Measurements from ENCODE around the gene AMOTL2. TPM values are rescaled to one million over a fixed set of nuclear protein-coding genes. Genes with fewer than 3 reads are reported as not detected.

Gene AMOTL2
- total RNA-seq, 1 experiment from 2014 or later = 146 TPM

DNA sequence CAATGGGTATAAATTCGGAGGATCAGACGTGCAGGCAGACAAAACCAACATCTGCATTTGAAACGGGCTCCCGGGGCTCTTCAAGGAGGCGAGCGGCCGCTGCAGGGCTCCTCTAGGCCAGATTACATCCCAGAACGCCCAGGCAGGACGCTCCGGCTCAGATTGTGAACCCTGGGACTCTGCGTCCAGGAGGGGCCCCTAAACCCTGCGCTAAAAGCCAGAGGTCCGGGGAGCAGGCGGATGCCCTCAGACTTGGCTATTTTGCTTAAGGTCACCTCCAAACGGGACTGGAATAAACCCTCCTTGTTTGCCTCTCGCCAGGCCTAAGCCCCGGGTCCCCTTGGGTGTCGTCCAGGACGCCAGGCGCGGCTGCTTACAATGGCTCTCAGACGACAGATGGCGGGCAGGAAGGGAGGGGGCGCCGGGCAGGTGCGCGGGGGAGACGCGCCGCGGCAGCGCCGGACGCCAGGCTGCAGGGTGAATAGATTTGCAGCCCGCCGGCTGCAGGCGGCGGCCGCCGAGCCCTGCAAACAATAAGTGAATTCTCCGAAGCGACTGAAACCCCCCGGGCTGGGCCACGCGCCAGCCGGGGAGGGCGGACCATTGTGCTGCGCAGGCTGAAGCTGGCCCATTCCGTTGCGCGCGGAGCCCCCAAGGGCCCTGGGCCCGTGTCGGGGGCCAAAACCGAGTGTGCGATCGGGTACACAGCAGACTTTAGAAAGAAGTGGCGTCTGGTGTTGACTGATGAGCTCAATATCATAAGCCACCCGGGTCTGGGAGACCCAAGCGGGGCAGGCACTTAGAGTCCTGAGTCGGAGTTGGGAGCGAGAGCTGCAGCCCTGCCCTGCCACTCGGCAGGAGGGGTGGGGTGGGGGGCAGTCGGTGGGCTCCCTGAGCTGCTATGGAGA lies 32.3 kb upstream of the AMOTL2 start:
- in situ Hi-C loops (cut with HindIII; ENCODE audit: low pct_unique_long_range_greater_than_20kb, low sequenced_read_pairs) (no loop called here), intact Hi-C loops (cut with micrococcal nuclease; ENCODE audit: unreplicated experiment) (no loop called here)
- DNase-seq (ENCODE audit: low read depth, low spot score) (no peak), ATAC-seq (peak; percentile 47; the same call in 1 of the 2 replicates)
- Histone ChIP-seq H3K36me3 (ENCODE audit: control insufficient read depth, insufficient read depth, low read length) (no peaks in the 10 kb centered on the region), H3K9me3 (ENCODE audit: control insufficient read depth, insufficient read depth, low read depth, low read length) (peaks cover 6% of the 10 kb centered on the region; the same call in 1 of the 2 replicates), H3K4me1 (ENCODE audit: control insufficient read depth, insufficient read depth, low read length) (no peaks in the 10 kb centered on the region), H3K4me3 (ENCODE audit: low read depth in 2 of 2, low read length in 2 of 2) (no peak overlapping the region), H3K27ac (ENCODE audit: low read length) (no peak overlapping the region), H3K27me3 (ENCODE audit: control insufficient read depth, insufficient read depth, low read length) (no peaks in the 10 kb centered on the region; the same call in 1 of the 2 replicates)
- CTCF ChIA-PET = no interaction called here
- POLR2A ChIA-PET = no interaction called here
- TF ChIP-seq, protein P1, sequence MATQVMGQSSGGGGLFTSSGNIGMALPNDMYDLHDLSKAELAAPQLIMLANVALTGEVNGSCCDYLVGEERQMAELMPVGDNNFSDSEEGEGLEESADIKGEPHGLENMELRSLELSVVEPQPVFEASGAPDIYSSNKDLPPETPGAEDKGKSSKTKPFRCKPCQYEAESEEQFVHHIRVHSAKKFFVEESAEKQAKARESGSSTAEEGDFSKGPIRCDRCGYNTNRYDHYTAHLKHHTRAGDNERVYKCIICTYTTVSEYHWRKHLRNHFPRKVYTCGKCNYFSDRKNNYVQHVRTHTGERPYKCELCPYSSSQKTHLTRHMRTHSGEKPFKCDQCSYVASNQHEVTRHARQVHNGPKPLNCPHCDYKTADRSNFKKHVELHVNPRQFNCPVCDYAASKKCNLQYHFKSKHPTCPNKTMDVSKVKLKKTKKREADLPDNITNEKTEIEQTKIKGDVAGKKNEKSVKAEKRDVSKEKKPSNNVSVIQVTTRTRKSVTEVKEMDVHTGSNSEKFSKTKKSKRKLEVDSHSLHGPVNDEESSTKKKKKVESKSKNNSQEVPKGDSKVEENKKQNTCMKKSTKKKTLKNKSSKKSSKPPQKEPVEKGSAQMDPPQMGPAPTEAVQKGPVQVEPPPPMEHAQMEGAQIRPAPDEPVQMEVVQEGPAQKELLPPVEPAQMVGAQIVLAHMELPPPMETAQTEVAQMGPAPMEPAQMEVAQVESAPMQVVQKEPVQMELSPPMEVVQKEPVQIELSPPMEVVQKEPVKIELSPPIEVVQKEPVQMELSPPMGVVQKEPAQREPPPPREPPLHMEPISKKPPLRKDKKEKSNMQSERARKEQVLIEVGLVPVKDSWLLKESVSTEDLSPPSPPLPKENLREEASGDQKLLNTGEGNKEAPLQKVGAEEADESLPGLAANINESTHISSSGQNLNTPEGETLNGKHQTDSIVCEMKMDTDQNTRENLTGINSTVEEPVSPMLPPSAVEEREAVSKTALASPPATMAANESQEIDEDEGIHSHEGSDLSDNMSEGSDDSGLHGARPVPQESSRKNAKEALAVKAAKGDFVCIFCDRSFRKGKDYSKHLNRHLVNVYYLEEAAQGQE (IDR thresholded peaks at IDR 0.05; ENCODE audit: insufficient read depth in 1 of 2, low read depth in 2 of 2, low read length in 1 of 2) = no peak
- TF ChIP-seq SIN3A (IDR thresholded peaks at IDR 0.05; ENCODE audit: borderline replicate concordance, insufficient read depth, low read depth, low read length) (no peak), POLR2AphosphoS5 (IDR thresholded peaks at IDR 0.05; ENCODE audit: low read depth, low read length) (no peak), TCF7L2 (IDR thresholded peaks at IDR 0.05; ENCODE audit: low read depth, low read length) (no peak)
- TF ChIP-seq, protein P2, sequence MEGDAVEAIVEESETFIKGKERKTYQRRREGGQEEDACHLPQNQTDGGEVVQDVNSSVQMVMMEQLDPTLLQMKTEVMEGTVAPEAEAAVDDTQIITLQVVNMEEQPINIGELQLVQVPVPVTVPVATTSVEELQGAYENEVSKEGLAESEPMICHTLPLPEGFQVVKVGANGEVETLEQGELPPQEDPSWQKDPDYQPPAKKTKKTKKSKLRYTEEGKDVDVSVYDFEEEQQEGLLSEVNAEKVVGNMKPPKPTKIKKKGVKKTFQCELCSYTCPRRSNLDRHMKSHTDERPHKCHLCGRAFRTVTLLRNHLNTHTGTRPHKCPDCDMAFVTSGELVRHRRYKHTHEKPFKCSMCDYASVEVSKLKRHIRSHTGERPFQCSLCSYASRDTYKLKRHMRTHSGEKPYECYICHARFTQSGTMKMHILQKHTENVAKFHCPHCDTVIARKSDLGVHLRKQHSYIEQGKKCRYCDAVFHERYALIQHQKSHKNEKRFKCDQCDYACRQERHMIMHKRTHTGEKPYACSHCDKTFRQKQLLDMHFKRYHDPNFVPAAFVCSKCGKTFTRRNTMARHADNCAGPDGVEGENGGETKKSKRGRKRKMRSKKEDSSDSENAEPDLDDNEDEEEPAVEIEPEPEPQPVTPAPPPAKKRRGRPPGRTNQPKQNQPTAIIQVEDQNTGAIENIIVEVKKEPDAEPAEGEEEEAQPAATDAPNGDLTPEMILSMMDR (IDR thresholded peaks at IDR 0.05) = no peak
- BruUV-seq (replicated peaks) = no TSS peak

DNA sequence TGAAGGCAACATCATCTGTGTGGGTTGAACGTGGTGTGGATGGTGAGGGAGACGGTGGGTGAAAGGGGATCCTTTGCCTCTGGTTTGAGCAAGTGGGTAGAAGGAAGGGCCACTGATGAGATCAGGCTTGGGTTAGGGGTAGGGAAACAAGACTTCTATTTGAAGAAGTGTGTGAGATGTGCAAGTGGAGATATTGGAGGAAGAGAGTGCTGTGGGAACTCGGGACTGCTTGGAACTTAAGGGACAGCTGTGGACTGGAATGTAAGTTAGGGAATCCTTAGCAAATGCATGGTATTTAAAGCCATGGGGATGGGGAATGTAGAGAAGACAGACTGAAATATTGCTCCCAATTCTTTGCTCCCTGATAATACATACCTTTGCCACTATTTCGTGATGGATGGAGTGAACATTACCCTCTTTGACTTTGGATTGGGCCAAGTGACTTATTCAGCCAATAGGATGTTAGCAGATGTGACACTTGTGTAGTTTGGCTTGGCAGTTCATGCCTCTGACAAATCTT lies 30.2 kb upstream of the AMOTL2 start:
- no peaks in the 10 kb centered on the region for H3K4me1 ChIP-seq (ENCODE audit: control insufficient read depth, insufficient read depth, low read length)
- peaks cover 10% of the 10 kb centered on the region; the same call in 1 of the 2 replicates for H3K9me3 ChIP-seq (ENCODE audit: control insufficient read depth, insufficient read depth, low read depth, low read length)
- H3K27ac ChIP-seq (ENCODE audit: low read length) = no peak overlapping the region
- no peaks in the 10 kb centered on the region for H3K36me3 ChIP-seq (ENCODE audit: control insufficient read depth, insufficient read depth, low read length)
- ATAC-seq = no peak
- ChIA-PET CTCF (no interaction called here), POLR2A (no interaction called here)
- intact Hi-C loops (cut with micrococcal nuclease; ENCODE audit: unreplicated experiment) (no loop called here), in situ Hi-C loops (cut with HindIII; ENCODE audit: low pct_unique_long_range_greater_than_20kb, low sequenced_read_pairs) (no loop called here)
- H3K27me3 ChIP-seq (ENCODE audit: control insufficient read depth, insufficient read depth, low read length) = no peaks in the 10 kb centered on the region; the same call in 1 of the 2 replicates
- no TSS peak for BruUV-seq (replicated peaks)
- TF ChIP-seq SIN3A (IDR thresholded peaks at IDR 0.05; ENCODE audit: borderline replicate concordance, insufficient read depth, low read depth, low read length) (no peak), TCF7L2 (IDR thresholded peaks at IDR 0.05; ENCODE audit: low read depth, low read length) (no peak), POLR2AphosphoS5 (IDR thresholded peaks at IDR 0.05; ENCODE audit: low read depth, low read length) (no peak)
- TF ChIP-seq, protein P2 (IDR thresholded peaks at IDR 0.05) = no peak
- TF ChIP-seq, protein P1 (IDR thresholded peaks at IDR 0.05; ENCODE audit: insufficient read depth in 1 of 2, low read depth in 2 of 2, low read length in 1 of 2) = no peak
- DNase-seq (ENCODE audit: low read depth, low spot score) = no peak
- H3K4me3 ChIP-seq (ENCODE audit: low read depth in 2 of 2, low read length in 2 of 2) = no peak overlapping the region

All from Panc1 (cell line).